Body of pancreas (tissue), 4 donors: ENCODE results near the gene MSX1. TPM values are rescaled to one million over a fixed set of nuclear protein-coding genes. Genes with fewer than 3 reads are reported as not detected.

Experiments used
- ATAC-seq: fragments of 150-250 bp; one replicate; pipeline ENCODE4 v1.9.1; 2016
- DNase-seq, 4 donors: peaks; one replicate each; pipeline ENCODE4 v3.0.0-alpha.2; 2019
- H3K27ac ChIP-seq, 4 donors: fragments of 200-600 bp; sonication (generic); 1 replicate in 3 of 4; 2 replicates in 1 of 4; pipeline versions ENCODE4 v1.5.1 to v1.6.1; 2016 to 2019; ENCODE audit warnings: mild to moderate bottlenecking in 1 of 4, mixed read lengths in 1 of 4, moderate library complexity in 1 of 4
- H3K27me3 ChIP-seq, 2 donors: fragments of 200-600 bp; sonication (generic); one replicate each; pipeline ENCODE4 v1.6.0; 2016; ENCODE audit warnings: mild to moderate bottlenecking in 1 of 2
- H3K36me3 ChIP-seq, 2 donors: fragments of 200-600 bp; sonication (generic); replicated peaks in 1 of 2; 2 replicates each; pipeline ENCODE4 v1.5.1; 2016; ENCODE audit warnings: low read depth in 2 of 2; ENCODE audit not compliant: insufficient read depth in 1 of 2
- H3K4me1 ChIP-seq: fragments of 200-600 bp; sonication (generic); one replicate; pipeline ENCODE4 v1.6.0; 2016
- H3K4me3 ChIP-seq, 2 donors: fragments of 200-600 bp; sonication (generic); 1 replicate in 1 of 2; 2 replicates in 1 of 2; pipeline ENCODE4 v1.5.1; 2016 to 2019
- H3K9me3 ChIP-seq, 3 donors: fragments of 200-600 bp; sonication (generic); 1 replicate in 2 of 3; 2 replicates in 1 of 3; pipeline ENCODE4 v1.5.1; 2016
- POLR2A ChIP-seq, 3 donors: fragments of 450-650 bp; IDR thresholded peaks; one replicate each; pipeline ENCODE4 v1.6.1; 2016; ENCODE audit warnings: antibody characterized with exemption in 3 of 3, mild to moderate bottlenecking in 2 of 3
- WGBS, 2 donors: methylation state at CpG; one replicate each; pipeline ENCODE4 v1.1.5; 2017; 5-methylcytosine and 5-hydroxymethylcytosine counted together
- intact Hi-C: fragments of 100-400 bp; cut with DNase I; formaldehyde crosslinking; loops from one replicate; pipeline ENCODE4 v1.15.1; 2023
- total RNA-seq, 2 donors: library from RNA; depleted of rRNA; stranded (reverse); fragments of >200 nt; gene quantifications; one replicate each; pipeline ENCODE4 v1.1.0, GENCODE V29; 2016
- TF ChIP-seq, protein P1 (sequence below), 7 experiments: fragments of 450-650 bp in 4 of 7; fragments of 200-600 bp in 3 of 7; sonication (generic) in 3 of 7; IDR thresholded peaks; one replicate each; pipeline ENCODE4 v1.5.1; 2016 to 2019; ENCODE audit warnings: antibody characterized with exemption in 7 of 7

The MSX1 gene
- total RNA-seq, 2 donors from 2014 or later: 3.9 to 7.6 TPM

DNA sequence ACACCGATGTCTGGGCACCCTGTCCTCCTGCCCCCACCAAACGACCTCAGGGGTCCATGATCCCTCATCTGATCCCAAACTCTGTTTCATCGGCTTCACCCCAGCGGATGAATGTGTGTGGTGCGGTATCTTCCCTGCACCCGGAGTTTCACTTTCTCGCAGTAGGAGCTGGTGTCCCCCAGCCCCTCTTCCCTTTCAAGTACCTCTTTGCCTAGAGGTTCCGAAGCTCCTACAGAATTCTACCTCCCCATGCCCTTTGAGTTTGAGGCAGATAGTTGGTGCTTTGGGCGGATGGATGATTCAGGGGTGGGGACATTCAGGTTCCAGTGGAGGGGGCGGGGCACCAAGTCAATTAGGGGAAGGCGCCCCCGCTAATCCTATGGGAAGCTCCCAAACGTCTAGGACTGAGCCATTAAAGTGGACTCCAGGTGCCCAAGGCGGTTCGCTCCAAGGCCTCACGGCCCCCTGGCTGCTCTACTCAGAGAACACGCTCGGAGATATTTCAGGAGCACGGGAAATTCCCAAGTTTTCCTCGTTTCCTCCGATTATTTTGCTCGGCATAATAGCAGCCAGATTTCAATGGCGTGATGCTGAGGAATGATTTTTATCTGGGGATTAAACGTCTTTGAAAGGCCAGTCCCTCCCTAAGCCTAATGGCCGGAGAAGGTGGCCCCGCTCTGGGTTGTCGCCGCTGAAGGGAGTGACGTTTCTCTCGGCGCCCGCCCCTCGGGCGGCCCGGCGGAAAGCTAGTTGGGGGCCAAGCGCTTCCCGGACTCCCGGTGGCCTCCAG, 1.3 kb downstream of the MSX1 start:
- peaks cover 55% of the 10 kb centered on the region for H3K4me1 ChIP-seq
- peak in 2 of 4 donors; percentile 18 to 22 for DNase-seq
- peaks cover 0 to 69% of the 10 kb centered on the region in 2 donors for H3K27me3 ChIP-seq
- TF ChIP-seq, protein P1, sequence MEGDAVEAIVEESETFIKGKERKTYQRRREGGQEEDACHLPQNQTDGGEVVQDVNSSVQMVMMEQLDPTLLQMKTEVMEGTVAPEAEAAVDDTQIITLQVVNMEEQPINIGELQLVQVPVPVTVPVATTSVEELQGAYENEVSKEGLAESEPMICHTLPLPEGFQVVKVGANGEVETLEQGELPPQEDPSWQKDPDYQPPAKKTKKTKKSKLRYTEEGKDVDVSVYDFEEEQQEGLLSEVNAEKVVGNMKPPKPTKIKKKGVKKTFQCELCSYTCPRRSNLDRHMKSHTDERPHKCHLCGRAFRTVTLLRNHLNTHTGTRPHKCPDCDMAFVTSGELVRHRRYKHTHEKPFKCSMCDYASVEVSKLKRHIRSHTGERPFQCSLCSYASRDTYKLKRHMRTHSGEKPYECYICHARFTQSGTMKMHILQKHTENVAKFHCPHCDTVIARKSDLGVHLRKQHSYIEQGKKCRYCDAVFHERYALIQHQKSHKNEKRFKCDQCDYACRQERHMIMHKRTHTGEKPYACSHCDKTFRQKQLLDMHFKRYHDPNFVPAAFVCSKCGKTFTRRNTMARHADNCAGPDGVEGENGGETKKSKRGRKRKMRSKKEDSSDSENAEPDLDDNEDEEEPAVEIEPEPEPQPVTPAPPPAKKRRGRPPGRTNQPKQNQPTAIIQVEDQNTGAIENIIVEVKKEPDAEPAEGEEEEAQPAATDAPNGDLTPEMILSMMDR (IDR thresholded peaks at IDR 0.05): peak in 1 of 7 experiments; percentile 11
- TF ChIP-seq POLR2A (IDR thresholded peaks at IDR 0.05): no peak
- H3K36me3 ChIP-seq: no peaks in the 10 kb centered on the region
- peak overlapping the region in 3 of 4 donors; percentile 10 to 44 (median 14) for H3K27ac ChIP-seq
- intact Hi-C loops: no loop called here
- no peaks in the 10 kb centered on the region for H3K9me3 ChIP-seq
- H3K4me3 ChIP-seq: peak overlapping the region in 1 of 2 donors; percentile 22
- 3% methylated on average over 31 to 39 of the region's 39 CpGs for WGBS, 2 donors
- no peak for ATAC-seq

DNA sequence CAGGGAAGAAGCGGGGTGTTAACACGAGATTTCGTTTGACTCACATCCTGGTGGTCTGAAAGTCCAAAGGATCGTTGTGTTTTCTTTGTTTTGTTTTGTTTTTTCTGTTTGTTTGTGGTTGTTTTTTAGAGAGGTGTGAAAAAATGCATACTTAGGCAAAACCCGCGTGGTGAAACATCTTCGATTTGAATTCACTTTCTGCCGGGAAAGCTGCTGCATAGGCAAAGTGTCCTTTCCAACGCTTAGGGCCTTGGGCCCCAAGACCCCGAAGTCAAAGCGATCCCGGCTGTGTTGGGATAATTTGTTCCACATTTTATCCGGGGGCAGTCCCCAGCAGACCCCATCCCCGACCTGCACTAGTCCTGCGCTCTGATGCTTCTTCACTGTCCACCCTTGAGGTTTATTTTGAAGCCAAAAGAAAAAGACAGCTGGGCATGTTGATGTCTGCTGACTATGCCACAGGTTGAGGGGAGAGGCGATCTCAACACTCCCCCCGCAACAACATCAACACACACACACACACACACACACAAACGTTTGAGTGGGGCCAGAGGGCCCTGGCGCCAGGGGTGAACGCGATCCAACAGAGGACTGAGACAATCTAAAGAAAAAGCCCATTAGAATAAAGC, 2.0 kb downstream of the MSX1 start:
- H3K27ac ChIP-seq: no peak overlapping the region

DNA sequence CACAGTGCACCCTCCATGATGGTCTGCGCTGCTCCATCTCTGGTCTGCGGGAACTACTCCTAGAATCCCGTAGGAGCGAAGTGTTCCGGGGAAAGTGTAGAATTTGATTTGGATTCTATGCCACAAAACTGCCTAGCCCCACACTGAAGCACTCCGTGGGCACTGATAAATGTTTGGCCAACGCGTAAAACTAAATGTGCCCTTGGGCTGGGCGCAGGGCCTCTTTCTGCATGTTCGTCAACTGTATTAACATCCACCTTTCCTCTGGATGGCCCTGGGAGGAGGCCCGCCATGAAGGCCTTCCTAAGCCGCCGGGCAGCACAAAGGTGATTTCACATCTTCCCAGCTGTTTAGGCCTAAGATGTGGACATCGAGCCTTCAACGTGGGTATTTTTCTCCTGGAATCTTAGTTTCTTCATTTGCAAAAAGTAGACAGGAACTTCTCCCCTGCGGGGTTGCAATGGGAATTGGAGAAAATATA, 2.6 kb downstream of the MSX1 start:
- WGBS, 2 donors: 29 to 34% methylated on average over 7 to 16 of the region's 16 CpGs
- DNase-seq (no peak), ATAC-seq (no peak)
- H3K9me3 ChIP-seq: no peaks in the 10 kb centered on the region
- no peak overlapping the region for H3K27ac ChIP-seq
- peaks cover 0 to 68% of the 10 kb centered on the region in 2 donors for H3K27me3 ChIP-seq
- TF ChIP-seq POLR2A (IDR thresholded peaks at IDR 0.05): no peak
- TF ChIP-seq, protein P1 (IDR thresholded peaks at IDR 0.05): no peak
- H3K36me3 ChIP-seq: no peaks in the 10 kb centered on the region
- no peak overlapping the region for H3K4me3 ChIP-seq
- intact Hi-C loops: no loop called here
- peaks cover 57% of the 10 kb centered on the region for H3K4me1 ChIP-seq

More for the DNA sequence above, 2.0 kb downstream of the MSX1 start:
- Histone ChIP-seq H3K4me1 (peaks cover 55% of the 10 kb centered on the region), H3K36me3 (no peaks in the 10 kb centered on the region), H3K27me3 (peaks cover 0 to 66% of the 10 kb centered on the region in 2 donors), H3K9me3 (no peaks in the 10 kb centered on the region), H3K4me3 (no peak overlapping the region)
- TF ChIP-seq, protein P1 (IDR thresholded peaks at IDR 0.05): no peak
- TF ChIP-seq POLR2A (IDR thresholded peaks at IDR 0.05): no peak
- intact Hi-C loops: no loop called here
- DNase-seq (no peak), ATAC-seq (no peak)
- WGBS, 2 donors: 15 to 16% methylated on average over 21 of the region's 21 CpGs

DNA sequence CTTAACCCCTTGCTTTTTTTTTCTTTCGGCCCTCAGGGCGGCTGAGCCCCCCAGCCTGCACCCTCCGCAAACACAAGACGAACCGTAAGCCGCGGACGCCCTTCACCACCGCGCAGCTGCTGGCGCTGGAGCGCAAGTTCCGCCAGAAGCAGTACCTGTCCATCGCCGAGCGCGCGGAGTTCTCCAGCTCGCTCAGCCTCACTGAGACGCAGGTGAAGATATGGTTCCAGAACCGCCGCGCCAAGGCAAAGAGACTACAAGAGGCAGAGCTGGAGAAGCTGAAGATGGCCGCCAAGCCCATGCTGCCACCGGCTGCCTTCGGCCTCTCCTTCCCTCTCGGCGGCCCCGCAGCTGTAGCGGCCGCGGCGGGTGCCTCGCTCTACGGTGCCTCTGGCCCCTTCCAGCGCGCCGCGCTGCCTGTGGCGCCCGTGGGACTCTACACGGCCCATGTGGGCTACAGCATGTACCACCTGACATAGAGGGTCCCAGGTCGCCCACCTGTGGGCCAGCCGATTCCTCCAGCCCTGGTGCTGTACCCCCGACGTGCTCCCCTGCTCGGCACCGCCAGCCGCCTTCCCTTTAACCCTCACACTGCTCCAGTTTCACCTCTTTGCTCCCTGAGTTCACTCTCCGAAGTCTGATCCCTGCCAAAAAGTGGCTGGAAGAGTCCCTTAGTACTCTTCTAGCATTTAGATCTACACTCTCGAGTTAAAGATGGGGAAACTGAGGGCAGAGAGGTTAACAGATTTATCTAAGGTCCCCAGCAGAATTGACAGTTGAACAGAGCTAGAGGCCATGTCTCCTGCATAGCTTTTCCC, 3.4 kb downstream of the MSX1 start:
- intact Hi-C loops: no loop called here
- WGBS, 2 donors: 37 to 42% methylated on average over 51 of the region's 51 CpGs
- Histone ChIP-seq H3K27me3 (peaks cover 0 to 64% of the 10 kb centered on the region in 2 donors), H3K4me1 (peaks cover 58% of the 10 kb centered on the region), H3K9me3 (no peaks in the 10 kb centered on the region), H3K27ac (no peak overlapping the region), H3K36me3 (no peaks in the 10 kb centered on the region), H3K4me3 (no peak overlapping the region)
- no peak for DNase-seq
- ATAC-seq: no peak
- TF ChIP-seq, protein P1 (IDR thresholded peaks at IDR 0.05): no peak
- no peak for TF ChIP-seq POLR2A (IDR thresholded peaks at IDR 0.05)
